Hindlimb muscle (tissue), 1 donor: ENCODE data around the gene GRPEL1. TPM values are rescaled to one million over a fixed set of nuclear protein-coding genes. Genes with fewer than 3 reads are reported as not detected.

Experiments used
- DNase-seq: peaks from one replicate; pipeline ENCODE4 v3.0.0-alpha.2; 2013
- polyA plus RNA-seq: library from polyadenylated mRNA; unstranded; fragments of 120-200 nt; gene quantifications from one replicate; pipeline ENCODE4 v1.2.1, GENCODE V29; 2013; ENCODE audit not compliant: insufficient read length

Gene GRPEL1
- polyA plus RNA-seq, 1 donor, result 25.5 TPM

GRCh38 chr4:7062816-7063215 is 5.0 kb downstream of the GRPEL1 start:
- no peak for DNase-seq

GRCh38 chr4:7061815-7062214 is 6.0 kb downstream of the GRPEL1 start:
- no peak for DNase-seq

- no peak for DNase-seq
Observed at GRCh38 chr4:7060346-7061150, 7.3 kb downstream of the GRPEL1 start.

- no peak for DNase-seq
Observed at GRCh38 chr4:7059662-7060061, 8.2 kb downstream of the GRPEL1 start.

- DNase-seq, result no peak
Observed at GRCh38 chr4:7058792-7059191, 9.1 kb downstream of the GRPEL1 start.

GRCh38 chr4:7055990-7056325 is 11.9 kb downstream of the GRPEL1 start:
- DNase-seq, result no peak

GRCh38 chr4:7055111-7055989 is 12.5 kb downstream of the GRPEL1 start:
- DNase-seq, result no peak

- no peak for DNase-seq
Observed at GRCh38 chr4:7054106-7054880, 13.6 kb downstream of the GRPEL1 start.

GRCh38 chr4:7052923-7053715 is 14.7 kb downstream of the GRPEL1 start:
- no peak for DNase-seq

- no peak for DNase-seq
Observed at GRCh38 chr4:7052313-7052712, 15.6 kb downstream of the GRPEL1 start.

GRCh38 chr4:7051905-7052304 is 16.0 kb downstream of the GRPEL1 start:
- no peak for DNase-seq

- no peak for DNase-seq
Observed at GRCh38 chr4:7051144-7051495, 16.7 kb downstream of the GRPEL1 start.

- no peak for DNase-seq
Observed at GRCh38 chr4:7050481-7051143, 17.3 kb downstream of the GRPEL1 start.

- no peak for DNase-seq
Observed at GRCh38 chr4:7049739-7050138, 18.1 kb downstream of the GRPEL1 start.

- no peak for DNase-seq
Observed at GRCh38 chr4:7049295-7049694, 18.6 kb downstream of the GRPEL1 start.

GRCh38 chr4:7048642-7049041 is 19.2 kb downstream of the GRPEL1 start:
- DNase-seq, result no peak

GRCh38 chr4:7046971-7047370 is 20.9 kb downstream of the GRPEL1 start:
- DNase-seq, result no peak

- DNase-seq, result no peak
Observed at GRCh38 chr4:7045961-7046921, 21.6 kb downstream of the GRPEL1 start.

GRCh38 chr4:7045553-7045952 is 22.3 kb downstream of the GRPEL1 start:
- DNase-seq, result no peak

- peak; percentile 22 for DNase-seq
Observed at GRCh38 chr4:7044137-7044930, 23.5 kb downstream of the GRPEL1 start.
